HG03159 (cell line): ENCODE measurements around the gene ZDHHC3.

ENCODE experiments used
- ATAC-seq: cut with Tn5 transposase; IDR thresholded peaks from one replicate; pipeline ENCODE4 v1.9.1; 2021; ENCODE audit warnings: mild to moderate bottlenecking, moderate library complexity; ENCODE audit not compliant: unreplicated experiment

The ZDHHC3 gene, protein sequence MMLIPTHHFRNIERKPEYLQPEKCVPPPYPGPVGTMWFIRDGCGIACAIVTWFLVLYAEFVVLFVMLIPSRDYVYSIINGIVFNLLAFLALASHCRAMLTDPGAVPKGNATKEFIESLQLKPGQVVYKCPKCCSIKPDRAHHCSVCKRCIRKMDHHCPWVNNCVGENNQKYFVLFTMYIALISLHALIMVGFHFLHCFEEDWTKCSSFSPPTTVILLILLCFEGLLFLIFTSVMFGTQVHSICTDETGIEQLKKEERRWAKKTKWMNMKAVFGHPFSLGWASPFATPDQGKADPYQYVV

DNA sequence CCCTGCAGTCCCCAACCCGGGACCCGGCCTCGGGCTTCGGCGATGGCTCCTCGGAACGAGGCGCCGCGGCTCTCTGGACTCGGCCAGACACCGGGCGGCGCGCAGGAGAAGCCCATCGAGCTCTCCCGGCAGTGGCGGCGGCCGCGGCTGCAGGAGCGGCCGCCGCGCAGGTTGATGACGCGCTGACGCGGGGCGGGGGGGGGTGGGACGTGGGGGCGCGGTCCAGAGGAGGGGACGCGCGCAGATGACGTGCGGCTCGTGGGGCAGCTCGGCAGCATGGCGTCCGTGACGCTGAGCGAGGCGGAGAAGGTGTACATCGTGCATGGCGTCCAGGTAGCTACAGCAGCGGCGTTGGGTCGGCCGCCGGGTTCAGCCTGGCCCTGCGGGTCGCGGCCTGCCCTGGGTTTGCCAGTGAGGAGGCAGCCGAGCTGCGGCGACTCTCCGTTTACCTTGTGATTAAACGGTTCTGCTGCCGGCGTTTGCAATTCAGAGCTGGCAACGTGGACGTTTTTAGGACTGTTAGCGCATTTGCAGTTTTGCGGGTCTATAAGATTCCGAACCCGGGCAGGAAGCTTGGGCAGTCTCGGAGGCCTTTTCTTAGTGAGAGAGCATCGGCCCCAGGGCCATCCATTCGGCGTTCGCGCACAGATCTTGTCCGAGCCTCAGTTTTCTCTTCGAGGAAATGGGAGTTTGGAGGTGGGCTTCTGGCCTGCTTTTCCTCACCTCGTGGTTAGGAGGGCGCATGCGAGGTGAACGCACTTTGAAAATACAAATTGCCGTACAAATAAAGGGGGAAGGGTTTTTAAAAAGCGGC is at the start of gene ZDHHC3, which contains the start of gene EXOSC7:
Gene ZDHHC3, minus strand, starts transcription at position 173 of the 814 bp plus-strand sequence. CDS start 16,738 bp downstream, outside the sequence.
Gene EXOSC7, plus strand, starts transcription at position 243 of the 814 bp plus-strand sequence. Its CDS starts 34 bp downstream, at position 277.
- peak; percentile 79 for ATAC-seq

DNA sequence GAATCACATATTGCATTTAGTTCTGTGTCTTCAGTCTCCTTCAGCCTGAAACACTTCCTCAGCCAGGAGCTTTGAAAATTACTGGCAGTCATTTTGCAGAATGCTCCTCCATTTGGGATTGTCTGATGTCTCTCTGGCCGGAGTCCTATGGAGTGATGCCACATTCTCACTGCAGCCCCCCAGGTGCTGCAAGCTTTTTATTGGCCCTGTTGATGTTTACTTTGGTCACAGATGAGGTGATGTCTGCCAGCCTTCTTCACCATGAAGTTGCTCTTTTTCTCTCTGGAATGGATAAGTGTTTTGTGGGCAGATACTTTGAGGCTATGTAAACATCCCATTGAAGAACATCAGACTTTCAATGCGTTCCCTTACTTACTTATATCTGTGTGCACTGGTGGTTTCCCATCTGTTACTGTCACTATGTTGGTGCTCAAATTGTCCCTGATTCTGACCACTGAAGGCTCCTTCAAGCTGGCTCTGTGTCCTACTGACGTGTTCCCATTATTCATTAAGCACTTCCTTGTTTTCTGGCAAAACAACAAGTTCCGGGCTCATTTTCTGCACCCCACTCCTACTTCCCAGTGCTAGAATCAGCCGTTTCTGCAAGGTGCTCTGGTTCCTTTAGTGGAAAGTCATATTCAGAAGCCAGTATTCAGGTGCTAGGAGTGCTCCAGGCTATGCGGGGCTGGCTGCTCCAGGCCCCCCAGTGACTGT is 48.7 kb upstream of the ZDHHC3 start:
- ATAC-seq, result no peak

DNA sequence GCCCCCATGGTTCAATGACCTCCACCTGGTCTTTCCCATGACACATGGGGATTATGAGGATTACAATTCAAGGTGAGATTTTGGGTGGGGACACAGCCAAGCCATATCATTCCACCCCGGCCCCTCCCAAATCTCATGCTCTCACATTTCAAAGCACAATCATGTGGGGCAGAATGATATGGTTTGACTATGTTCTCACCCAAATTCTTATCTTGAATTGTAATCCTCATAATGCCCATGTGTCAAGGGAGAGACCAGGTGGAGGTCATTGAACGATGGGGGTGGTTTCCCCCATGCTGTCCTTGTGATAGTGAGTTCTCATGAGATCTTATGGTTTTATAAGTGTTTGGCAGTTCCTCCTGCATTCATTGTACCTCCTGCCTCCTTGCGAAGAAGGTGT is 47.7 kb upstream of the ZDHHC3 start:
- no peak for ATAC-seq

DNA sequence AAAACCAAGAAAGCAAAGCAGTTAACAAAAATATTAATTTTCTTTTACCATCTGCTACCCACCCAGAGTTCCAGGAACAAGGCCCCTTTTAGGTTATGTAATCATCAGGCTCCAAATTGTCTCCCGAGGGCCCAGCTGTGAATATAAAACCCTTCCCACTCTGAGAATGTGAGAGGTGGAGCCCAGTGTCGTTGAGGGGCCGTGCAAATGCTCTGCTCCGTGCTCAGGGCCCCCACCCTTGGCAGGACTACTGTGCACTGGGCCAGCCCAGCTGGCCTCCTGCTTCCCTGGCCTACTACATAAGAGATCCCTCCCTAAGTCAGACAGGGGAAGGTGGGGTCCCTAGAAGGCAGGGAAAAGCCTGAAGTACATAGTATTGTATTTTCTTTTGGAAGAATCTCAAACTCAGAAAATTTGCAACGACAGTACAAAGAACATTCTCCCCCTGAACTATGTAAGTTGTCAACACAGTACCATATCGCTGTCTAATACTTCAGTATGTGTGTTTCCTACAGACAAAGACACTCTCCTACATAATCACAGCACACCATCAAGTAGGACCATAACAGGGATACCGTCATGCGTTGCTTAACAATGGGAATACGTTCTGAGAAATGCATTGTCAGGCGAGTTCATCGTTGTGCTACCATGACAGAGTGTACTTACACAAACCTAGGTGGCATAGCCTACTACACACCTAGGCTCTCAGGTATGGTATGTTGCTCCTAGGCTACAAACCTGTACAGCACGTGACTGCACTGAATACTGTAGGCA is 45.7 kb upstream of the ZDHHC3 start:
- ATAC-seq, result no peak

DNA sequence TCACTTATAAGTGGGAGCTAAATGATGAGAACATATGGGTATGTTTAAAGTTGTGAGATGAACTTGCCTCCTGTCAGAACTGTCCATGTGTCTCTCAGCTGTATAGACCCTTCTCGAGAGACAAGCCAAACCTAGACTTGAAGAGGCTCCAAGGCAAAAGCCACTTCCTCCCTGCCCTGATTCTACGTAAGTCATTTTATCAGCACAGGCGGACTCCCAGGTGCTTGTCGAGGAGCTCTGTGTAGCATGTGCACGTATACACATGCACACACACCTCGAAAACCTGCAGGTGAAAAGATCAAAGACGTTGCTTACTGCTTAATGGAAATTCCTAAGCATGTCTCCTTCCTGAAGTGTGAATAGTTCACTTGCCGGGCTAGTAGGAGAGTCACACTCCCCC is 44.6 kb upstream of the ZDHHC3 start:
- ATAC-seq, result no peak

DNA sequence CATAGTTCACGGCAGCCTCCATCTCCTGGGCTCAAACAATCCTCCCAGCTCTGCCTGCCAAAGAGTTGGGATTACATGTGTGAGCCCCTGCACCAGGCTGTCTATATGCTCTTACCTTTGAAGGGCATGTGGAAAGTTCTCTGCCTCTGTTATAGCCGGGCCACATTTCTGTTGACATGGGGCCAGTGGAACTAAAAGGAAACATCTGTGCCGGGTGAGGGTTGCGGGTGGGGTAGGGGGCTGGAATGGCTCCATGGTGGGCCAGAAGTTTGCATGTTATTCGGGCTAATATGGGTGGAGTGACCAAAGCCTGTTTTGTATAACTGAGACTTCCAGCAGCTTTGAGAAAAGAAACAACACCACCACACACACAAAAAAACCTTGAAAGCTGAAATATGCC is 41.8 kb upstream of the ZDHHC3 start:
- ATAC-seq, result no peak

DNA sequence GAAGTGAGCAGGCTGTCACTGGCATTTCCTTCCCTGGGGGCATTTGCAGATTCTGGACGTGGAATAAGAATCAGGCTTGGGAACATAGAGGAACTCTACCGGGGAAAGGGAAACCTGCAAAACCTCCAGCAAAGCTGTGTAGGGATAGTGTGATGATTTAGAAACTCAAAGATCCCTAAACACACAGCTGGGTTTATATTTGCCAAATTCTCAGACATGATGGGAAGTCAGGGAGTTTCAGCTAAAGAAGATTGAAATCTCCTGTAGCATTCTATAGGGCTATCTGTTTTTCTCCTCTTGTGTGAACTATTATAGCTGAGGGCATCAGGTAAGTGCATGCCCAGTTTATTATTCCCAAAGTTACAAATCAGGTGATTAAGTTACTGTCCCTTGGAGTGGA is 40.9 kb upstream of the ZDHHC3 start:
- no peak for ATAC-seq

DNA sequence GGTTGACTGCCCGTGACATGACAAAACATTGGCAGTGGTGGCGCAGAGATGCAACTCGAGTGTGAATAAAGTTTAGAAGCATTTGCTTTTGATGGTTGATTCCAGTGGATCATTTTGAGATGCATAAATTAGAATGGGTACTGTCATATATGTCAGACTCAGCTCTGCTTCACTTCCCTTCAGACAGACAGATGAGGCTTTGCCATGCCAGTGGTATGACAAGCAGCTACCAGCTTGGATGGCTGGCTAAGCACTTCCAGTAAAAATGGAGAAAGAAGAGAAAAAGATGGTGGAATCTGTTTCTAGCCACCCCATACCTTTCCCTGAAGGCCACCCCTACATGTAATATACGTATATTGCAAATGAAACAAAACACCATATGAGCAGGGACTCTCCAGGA is 36.6 kb upstream of the ZDHHC3 start:
- no peak for ATAC-seq

DNA sequence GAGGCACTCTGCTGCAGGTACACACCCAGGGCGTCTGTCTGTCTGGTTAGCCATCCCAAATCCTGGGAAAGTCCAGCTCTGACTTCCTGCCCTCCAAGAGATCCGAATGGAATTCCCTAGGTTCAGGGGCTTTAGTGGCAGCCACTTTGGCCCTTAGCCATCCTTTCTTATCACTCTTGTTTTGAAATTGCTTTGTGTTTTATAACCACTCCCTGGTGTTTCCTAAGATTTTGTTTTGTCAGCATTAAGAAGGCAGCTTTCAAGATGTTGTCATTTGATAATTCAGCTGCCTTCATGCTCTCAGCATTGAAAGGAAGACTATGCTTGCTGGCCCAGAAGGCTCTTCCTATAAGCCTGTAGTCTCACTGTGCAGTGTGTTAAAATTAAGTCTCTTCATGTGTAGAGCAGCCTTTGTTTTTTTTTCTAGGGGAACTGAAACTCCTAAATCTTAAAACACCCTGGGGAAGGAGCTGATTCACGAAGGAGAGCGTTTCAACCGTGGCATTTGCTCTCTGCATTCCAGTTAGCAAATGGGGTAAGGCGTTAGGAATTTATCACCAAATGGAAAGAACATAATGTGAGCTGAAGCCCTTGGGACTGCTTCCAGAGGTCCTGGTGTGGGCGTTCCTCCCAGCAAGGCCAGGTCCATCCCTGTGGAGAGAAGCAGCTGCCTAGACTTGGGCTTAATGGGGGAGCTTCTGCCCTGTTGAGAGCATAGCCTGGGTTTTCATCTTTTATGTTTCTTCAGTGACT is 36.0 kb upstream of the ZDHHC3 start:
- ATAC-seq, result no peak

DNA sequence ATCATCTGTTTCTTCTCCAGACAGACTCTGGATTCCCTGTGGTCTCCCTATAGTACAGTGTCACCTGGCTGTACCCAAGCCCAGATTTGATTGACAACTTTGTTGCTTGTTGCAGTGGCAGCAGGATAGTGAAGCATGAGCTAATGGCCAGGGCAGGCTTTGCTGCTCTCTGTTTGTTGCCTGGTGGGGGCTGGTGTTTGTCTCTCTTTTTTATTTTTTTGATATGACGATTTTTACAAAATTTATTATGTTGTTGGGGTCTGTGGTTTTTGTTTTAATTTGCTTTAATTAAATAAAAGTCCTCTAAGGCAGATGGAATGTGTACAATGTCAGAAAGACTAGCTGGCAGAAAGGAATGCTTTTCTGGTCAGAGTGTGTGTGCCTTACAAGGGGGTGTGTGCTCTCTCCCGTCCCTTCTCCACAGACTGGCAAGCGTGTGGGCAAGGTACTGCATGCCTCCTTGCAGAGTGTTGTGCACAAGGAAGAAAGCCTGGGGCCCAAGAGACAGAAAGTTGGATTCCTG is 34.9 kb upstream of the ZDHHC3 start:
- ATAC-seq, result no peak

DNA sequence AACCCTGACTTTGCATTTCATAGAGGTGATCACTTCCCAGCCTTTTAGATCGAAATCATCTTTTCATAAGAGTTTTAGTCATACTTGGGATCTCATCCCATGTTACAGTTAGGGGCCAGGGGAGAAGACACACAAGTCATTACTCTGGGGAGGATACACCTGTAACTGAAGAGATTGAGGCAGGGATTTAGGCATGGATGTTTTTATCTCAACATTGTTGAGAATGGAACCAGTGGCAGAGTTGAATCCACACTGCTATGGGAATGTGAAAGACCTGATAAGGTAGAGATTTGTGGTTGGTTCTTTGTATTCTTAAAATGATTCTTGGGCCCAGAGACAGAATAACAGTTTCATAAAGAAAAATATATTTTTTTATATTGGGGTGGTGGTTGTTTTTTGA is 33.9 kb upstream of the ZDHHC3 start:
- no peak for ATAC-seq

DNA sequence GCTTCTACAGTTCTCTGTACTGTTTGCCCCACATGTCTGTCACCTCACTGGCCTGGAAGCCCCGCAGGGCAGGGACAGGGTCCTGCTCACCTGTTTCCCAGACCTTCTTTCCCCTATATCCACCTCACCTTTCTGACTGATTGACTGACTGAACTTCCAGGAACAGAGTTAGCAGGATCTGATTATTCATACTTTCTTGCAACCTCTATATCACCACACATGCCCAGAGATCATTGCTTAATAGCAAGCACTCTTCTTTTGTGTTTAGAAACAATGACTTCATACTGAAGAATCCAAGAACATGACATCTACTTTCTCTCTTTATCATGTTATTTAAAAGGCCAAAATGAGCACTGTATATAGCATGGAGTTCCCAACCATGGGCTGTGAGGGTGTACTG is 32.1 kb upstream of the ZDHHC3 start:
- ATAC-seq, result no peak

DNA sequence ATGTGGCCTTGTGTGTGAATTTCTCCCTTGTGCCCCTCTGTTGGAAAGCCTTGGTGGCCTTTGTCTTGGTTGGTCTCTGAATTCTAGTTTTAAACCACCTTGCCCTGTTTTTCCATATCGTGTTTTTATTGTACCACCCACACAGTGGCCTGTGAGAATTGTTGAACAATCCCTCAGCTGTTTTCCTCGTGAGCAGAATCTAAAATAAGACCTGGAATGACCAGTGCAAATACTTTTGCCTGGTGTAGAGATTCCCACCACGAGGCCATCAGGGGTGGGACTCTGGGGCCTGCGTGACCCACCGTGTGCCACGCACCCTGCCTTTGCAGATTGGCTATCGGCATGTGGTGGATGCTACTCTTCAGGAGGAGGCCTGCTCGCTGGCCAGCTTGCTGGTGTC is 31.1 kb upstream of the ZDHHC3 start:
- ATAC-seq, result no peak

DNA sequence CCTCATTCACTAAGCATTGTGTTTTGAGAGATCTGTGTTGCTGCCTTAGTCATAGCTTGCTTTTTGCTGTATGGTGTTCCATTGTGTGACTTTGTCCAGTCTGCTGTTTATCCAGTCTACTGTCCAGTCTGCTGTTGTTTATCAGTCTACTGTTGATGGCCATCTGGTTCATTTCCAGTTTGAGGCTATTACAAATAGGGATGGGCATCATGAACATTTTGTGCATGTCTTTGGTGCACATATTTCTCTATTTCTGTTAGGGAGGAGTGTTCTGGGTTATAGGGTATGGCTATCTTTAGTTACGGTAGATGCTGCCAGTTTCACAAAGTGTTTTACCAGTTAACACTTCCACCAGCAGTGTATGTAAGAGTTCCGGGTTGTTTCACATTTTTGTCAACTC is 27.9 kb upstream of the ZDHHC3 start:
- ATAC-seq, result no peak

DNA sequence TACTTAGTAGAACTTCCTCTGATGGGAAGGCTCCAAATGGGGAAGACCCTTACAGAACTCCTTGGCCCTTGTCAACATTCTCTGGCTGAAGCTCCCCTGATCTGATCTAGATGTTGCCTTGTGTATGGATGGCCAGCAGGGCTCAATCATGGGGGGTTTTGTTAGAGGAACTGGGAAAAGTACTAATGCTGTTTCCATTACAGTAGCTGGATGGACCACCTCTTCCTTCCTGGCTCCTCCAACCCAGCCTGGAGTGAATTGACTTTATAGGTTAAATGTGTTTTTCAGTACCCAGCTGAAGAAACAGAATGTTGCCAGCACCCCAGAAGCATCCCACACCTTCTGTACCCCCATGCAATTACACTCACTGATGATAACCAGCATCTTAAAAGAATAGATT is 27.4 kb upstream of the ZDHHC3 start:
- ATAC-seq, result no peak

DNA sequence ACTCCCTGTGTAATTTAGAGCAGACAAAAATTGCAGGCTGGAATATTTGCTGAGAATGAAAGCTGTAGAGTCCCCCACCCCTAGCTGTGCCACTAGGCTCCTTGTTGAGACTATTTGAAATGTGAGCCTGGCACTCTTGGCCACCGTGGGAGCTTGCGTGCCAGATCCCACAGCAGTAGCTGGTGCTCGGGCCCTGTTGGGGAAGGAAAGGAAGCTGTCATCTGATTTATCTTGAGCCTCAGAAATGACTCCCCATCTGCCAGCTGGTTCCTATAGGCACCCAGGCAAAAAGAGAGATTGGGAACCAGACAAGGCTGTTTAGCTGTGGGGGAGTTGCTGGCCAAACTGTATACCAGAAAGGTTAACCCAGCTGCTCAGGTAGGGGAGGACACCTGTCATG is 26.7 kb upstream of the ZDHHC3 start:
- ATAC-seq, result no peak

DNA sequence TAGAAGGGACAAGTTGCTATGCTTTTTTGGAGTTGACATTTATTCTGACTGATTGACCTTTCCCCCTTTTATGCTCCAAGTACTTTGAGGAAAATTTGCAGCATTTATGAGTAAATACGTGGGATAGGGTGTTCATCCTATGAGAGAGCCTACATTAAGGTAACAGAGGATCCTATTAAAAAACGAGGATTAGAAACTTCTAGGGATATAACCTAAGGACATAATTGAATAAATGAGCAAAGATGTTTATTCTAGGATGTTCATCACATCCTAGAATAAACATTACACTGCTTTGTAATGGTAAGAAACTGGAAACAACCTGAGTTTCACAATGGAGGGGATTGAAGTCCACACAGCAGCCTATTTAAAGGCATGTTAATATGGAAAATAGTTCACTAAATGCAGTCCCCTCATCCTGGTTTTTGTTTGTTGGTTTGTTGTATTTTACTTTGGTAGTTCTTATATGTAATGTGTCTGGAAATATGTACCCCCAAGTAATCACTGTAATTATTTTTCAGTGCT is 26.2 kb upstream of the ZDHHC3 start:
- ATAC-seq, result no peak

DNA sequence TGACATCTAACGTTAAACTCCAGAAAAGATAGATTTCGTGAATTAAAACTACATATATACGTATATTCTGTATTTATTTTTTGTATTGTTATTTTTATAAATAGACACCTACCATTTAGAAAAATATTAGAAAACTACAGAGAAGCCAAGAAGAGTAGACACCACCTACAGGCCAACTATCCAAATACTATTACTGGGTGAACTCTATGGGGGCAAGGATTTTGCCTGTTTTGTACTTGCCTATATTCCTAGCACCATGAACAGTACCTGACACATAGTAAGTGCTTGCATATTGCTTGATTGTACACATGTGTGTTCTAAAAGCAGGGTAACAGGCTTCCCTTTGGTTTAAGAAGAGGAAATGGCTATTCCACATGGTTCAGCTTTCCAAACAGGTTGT is 25.8 kb upstream of the ZDHHC3 start:
- no peak for ATAC-seq

DNA sequence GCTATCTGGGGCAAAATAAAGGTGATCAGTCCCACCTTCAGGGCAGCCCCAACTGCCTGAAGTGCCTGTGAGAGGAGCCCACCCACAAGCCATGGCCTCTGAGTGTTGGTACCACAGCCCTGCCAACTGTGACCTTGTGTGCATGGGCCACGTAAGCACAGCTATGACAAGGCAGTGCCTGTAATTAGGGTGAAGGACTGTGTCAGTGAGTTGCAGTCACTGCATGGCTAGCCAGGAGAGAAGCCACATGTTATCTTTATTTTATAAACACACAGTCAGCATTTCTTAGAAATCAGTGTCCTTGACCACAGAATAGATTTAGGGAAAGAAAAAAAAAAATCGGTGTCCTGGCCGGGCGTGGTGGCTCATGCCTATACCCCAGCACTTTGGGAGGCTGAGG is 24.8 kb upstream of the ZDHHC3 start:
- ATAC-seq, result no peak

DNA sequence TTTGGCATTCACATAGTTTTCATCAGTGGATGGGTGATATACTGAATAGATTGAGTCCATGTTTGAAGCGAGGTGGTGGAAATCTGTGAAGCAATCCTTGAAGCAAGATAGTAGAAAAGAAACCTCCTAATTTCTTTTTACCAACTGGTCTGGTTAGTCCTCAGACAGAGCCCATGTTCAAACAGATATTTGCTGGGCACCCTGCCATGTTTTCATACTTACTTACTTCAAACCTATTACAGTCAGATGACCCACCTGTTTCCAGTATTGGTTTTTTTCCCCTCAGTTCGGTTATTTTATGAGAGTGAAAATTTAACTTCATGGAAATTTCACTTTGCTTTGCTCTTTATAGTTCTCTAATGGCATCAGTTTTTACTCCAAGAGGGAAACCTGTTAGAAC is 23.8 kb upstream of the ZDHHC3 start:
- no peak for ATAC-seq
